ENCODE measurements around the gene LTBP4.
"Not testable (repeated sequence)": the region's sequence is repeated elsewhere in the genome, so short reads cannot be mapped to it uniquely, and the experiment has no call there.

The LTBP4 gene

DNA sequence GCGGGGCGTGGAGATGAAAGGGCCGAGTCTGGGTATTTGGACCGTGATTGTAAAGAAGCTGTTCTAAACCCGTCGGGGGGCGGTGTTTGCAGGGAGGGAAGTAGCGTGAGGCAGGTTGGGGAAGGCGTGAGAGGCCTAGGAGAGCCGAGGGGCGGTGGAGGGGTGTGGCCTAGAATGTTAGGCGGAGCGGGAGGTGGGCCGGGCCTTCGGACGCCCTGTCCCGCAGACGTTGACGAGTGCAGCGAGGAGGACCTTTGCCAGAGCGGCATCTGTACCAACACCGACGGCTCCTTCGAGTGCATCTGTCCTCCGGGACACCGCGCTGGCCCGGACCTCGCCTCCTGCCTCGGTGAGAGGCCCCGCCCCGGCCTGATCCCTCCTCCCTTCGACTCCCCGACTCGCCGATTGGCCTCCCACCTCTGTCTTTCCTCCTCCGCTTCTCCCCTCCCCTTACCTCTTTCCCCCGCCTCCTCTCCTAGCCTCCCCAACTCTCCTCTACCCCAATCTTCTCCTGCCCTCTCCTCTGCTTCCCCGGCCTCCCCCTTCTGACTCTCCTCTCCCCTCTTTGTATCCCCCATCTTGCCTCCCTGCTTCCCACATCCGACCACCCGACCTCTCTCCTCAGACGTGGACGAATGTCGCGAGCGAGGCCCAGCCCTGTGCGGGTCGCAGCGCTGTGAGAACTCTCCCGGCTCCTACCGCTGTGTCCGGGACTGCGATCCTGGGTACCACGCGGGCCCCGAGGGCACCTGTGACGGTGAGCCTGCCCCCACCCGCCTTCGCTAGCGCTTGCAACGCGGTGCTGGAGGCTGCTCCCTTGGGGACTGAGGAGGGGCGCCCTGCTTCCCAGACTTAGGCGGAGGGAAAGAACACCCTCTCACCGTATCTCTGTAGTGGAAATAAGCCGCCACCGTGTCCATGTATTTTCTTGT, 12.8 kb downstream of the LTBP4 start:
- peak; percentile 55 for DNase-seq

DNA sequence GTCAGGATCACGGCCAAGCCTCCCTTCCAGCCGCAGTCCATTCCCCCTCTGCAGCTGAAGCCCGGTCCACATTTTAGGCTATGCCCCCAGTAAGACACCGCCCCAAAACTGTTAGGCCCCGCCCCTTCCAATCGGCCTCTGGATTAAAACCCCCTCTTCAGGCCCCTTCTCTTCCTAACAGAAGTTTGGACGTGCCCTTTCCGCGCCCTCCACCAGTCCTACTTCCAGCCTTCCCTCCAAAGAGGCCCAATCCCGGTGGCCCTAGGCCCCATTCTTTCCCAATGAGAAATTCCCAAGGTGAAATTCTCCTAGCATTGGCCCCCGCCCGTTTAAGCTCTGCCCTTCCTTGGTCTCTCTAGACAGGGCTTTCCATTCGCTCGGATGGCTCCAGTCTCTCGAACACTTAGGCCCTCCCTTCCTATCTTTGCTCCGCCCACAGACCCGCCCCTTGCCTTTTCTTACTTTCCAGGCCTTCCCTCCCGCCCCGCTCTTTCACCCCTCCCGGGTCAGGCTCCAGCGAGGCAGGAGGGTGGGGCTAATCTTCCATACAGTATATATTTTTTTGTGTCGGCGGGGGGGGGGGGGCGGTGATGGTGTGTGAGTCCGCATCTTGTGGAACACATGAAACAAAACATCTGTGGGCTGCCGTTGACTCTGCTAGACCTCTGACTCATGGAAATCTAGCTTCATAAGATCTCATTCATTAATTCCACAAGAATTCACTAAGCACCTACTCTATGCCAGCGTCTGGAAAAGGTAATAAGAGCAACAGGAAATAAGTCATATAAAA, 13.6 kb downstream of the LTBP4 start:
- peak; percentile 66 for DNase-seq

DNA sequence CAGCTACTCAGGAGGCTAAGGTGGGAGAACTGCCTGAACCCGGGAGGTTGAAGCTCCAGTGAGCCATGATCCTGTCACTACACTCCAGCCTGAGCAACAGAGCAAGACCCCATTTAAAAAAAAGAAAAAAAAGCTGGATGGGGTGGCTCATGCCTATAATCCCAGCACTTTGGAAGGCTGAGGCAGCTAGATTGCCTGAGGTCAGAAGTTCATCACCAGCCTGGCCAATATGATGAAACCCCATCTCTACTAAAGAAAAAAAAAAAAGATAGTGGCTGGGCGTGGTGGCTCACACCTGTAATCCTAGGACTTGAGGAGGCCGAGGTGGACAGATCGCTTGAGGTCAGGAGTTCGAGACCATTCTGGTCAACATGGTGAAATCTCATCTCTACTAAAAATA, 15.0 kb downstream of the LTBP4 start:
- DNase-seq = no peak

DNA sequence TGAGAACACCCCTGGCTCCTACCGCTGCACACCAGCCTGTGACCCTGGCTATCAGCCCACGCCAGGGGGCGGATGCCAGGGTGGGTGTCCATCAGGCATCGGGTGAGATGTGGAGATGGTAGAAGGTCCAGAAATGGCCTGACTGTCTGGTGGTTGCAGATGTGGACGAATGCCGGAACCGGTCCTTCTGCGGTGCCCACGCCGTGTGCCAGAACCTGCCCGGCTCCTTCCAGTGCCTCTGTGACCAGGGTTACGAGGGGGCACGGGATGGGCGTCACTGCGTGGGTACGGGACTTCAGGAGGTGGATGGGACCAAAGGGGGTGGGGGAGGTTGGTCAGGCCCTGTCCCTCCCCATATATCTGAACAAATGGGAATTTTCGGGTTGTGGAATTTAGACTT, 15.8 kb downstream of the LTBP4 start:
- DNase-seq = no peak

DNA sequence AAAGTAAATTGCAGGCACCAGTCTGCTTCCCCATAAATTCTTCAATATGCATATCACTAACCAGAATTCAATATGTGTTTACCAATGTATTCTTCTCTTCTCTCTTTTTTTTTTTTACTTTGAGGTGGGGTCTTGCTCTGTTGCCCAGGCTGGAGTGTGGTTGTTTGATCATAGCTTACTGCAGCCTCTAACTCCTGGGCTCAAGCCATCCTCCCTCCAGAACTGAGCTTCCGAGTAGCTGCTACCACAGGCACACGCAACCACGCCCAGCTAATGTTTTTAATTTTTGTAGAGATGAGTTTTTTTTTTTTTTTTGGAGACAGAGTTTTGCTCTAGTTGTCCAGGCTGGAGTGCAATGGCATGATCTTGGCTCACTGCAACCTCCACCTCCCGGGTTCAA, 16.8 kb downstream of the LTBP4 start:
- DNase-seq = no peak

DNA sequence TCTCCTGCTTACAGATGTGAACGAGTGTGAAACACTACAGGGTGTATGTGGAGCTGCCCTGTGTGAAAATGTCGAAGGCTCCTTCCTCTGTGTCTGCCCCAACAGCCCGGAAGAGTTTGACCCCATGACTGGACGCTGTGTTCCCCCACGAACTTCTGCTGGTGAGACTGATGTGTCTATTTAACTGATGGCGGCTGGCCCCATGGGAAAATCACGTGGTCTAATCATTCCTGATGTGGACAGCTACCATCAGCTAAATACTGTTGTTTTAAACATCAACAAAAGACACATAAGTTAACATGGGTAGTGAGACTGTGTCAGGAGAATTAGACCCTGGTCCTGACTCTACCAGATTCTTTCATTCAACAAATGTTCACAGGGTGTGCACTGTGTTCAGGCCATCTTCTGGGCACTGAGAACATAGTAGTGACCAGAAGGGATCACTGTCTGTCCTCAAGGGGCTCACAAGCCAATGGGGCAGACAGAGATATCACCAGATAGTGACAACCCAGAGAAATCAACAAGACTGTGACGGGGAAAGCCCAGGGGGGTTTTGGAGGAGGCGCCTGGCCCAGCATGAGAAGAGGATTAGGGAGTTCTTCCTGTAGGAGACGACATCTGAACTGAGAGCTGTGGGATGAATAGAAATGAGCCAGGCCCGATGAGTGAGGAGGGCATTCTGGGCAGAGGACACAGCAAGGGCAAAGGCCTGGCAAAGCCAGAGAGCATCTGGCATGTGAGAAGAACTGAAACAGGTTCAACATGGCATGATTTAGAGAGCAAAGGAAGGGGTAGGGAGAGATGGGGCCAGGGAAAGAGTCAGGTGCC, 18.4 kb downstream of the LTBP4 start:
- DNase-seq = no peak

DNA sequence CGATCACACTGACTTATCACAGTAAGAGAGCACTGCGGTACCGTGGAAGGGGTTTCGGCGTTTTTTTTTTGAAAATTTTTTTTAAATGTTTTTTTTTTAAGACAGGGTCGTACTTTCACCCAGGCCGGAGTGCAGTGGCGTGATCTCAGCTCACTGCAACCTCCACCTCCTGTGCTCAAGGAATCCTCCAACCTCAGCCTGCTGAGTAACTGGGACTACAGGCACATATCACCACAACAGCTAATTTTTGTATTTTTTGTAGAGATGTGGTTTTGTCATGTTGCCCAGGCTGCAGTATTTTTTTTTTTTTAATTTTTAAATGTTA, 19.0 kb downstream of the LTBP4 start:
- no peak for DNase-seq

DNA sequence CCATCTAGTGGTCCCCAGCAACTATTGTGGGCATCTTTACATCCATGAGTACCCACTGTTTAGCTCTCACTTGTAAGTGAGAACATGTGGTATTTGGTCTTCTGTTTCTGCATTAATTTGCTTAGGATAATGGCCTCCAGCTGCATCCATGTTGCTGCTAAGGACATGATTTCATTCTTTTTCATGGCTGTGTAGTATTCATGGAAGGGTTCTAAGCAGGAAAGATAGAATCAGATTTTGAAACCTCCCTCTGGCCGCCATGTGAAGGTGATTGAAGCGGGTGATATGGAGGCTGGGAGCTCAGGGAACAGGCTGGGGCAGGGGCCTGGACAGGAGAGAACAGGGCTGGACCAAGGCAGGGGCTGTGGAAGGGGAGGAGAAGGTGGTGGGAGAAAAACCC, 20.1 kb downstream of the LTBP4 start:
- DNase-seq = no peak

DNA sequence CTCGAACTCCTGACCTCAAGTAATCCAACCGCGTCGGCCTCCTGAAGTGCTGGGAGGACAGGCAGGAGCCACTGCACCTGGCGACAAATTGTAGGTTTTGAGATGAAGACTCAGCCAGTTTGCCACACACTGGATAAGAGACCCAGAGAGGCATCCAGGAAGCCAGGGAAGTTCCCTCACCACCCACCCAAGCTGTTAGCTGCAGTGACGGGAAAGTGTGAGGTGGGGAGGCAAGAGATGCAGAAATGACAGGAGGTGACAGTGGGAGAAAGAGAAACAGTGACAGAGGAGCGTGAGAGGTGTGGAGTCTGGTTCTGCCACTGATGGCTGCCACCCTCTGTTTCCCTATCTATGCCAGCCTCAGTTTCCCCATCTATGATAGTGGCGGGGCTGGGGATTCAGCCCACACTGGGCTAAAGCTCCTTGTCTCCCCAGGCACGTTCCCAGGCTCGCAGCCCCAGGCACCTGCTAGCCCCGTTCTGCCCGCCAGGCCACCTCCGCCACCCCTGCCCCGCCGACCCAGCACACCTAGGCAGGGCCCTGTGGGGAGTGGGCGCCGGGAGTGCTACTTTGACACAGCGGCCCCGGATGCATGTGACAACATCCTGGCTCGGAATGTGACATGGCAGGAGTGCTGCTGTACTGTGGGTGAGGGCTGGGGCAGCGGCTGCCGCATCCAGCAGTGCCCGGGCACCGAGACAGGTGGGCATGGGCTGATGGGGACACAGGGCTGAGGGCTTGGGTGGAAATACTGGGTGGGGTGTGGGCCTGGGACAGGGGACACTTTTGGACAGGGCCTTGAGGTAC, 21.0 kb downstream of the LTBP4 start:
- DNase-seq = no peak

DNA sequence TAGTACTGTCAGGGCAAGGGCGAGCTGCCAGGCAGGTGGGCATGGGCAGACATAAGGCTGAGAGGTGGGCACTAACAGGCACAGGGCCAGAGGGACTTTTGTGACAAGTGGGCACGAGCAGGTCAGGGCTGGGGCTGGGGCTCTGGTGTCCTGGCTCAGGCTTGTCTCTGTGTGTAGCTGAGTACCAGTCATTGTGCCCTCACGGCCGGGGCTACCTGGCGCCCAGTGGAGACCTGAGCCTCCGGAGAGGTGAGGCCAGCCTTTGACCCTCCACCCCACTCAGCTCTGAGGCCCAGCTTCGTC, 21.6 kb downstream of the LTBP4 start:
- no peak for DNase-seq

DNA sequence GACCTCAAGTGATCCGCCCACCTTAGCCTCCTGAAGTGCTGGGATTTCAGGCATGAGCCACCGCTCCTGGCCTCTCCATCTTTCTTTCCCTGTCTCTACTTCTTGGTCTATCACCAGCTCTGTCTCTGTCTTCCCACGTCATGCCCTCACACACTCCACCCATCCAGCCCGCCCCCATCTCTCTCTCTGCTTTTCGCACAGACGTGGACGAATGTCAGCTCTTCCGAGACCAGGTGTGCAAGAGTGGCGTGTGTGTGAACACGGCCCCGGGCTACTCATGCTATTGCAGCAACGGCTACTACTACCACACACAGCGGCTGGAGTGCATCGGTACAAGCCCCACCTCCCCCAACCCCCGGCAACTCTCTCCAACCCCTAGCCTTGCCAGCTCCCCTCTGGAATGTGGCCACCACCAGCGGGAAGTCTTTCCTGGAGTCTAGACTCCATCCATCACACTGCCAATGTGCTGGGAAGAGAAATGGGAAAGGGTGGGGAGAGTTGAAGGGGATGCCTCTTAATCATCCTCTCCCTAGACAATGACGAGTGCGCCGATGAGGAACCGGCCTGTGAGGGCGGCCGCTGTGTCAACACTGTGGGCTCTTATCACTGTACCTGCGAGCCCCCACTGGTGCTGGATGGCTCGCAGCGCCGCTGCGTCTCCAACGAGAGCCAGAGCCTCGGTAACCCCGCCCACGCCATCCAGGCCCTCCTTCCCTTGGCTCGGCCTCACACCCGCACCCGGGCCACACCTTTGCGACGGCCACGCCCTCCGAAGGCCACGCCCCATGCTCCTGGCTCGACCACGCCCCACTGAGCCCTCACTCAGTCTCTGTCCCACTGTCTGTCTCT, 22.5 kb downstream of the LTBP4 start:
- no peak for DNase-seq

DNA sequence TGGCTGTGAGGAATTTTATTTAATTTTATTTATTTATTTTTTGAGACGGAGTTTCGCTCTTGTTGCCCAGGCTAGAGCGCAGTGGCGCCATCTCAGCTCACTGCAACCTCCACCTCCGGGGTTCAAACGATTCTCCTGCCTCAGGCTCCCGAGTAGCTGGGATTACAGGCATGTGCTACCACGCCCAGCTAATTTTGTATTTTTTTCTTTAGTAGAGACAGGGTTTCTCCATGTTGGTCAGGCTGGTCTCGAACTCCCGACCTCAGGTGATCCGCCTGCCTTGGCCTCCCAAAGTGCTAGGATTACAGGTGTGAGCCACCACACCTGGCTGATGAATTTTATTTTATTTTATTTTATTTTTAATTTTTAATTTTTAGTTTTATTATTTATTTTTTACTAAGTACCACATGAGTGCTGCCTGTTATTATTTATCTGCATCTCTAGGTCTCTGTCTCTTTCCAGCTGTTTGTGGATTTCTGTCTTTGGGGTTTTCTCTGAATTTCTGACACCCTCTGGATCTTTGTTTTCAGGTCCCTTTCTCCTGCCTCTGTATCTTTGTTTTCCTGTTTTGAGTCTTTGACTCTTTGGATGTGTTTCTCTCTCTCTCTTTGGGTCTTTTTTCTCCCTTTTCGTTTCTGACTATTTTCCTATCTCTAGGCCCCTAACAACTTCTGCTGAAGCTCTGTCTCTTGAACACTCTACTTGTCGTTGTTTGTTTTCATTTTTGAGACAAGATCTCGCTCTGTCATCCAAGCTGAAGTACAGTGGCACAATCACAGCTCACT, 23.4 kb downstream of the LTBP4 start:
- DNase-seq = not testable (repeated sequence)

DNA sequence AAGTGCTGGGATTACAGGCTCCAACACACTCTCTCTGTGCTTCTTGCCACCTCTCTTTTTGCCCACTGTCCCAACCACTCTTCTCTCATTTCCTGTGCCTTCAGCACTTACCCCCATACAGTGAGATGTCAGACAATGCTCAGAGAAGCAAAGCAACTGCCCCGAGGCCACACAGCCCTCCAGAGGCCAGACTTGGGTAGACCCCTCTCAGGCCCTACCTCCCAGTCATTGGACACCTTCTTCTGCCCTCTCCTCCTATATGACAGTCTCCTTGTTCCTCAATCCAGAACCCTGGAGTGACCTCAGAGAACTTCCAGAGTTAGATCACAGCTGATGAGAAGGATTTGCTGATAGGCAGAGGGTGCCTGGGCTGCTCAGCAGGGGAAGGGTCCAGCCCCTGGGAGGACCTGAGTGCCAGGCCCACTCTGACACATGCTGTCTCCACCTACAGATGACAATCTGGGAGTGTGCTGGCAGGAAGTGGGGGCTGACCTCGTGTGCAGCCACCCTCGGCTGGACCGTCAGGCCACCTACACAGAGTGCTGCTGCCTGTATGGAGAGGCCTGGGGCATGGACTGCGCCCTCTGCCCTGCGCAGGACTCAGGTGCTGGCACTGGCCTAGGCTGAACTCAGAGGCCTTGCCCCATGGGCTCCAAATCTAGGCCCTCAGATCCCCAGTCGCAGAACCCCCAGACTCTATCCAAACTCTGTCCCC, 24.4 kb downstream of the LTBP4 start:
- peak; percentile 43 for DNase-seq

DNA sequence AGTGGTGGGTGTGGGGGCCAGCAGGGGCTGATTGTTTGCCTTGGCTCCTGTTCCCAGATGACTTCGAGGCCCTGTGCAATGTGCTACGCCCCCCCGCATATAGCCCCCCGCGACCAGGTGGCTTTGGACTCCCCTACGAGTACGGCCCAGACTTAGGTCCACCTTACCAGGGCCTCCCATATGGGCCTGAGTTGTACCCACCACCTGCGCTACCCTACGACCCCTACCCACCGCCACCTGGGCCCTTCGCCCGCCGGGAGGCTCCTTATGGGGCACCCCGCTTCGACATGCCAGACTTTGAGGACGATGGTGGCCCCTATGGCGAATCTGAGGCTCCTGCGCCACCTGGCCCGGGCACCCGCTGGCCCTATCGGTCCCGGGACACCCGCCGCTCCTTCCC, 25.7 kb downstream of the LTBP4 start:
- DNase-seq = no peak

DNA sequence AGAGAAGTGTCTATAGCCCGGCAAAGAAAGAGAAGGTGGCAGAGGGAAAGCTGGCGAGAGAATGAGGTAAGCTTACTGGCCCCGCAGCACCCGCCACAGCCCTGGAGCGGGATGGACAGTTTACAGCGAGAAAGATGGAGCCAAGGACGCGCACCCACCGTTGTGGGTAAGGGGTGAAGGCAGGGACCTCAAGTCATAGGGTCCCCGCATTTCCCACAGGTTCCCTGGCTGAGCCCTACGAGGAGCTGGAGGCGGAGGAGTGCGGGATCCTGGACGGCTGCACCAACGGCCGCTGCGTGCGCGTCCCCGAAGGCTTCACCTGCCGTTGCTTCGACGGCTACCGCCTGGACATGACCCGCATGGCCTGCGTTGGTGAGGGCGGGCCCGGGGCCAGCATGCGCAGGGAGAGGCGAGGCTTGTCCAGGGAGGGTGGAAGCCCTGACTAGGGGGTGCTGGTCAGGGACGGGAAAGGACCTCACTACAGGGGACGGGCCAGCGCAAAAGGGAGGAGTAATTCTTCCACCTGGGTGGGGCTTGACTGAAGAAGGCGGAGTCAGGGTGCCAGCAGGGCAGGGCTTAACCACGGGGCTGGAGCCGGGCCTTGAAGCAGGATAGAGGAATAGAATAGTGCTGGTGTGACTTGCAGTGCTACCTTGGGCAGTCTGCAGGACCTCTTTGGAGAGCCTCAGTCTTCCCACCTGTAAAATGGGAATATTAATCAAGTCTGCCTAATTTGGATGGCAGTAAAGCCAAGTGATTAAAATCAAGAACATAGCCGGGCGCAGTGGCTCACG, 26.5 kb downstream of the LTBP4 start:
- DNase-seq = no peak

DNA sequence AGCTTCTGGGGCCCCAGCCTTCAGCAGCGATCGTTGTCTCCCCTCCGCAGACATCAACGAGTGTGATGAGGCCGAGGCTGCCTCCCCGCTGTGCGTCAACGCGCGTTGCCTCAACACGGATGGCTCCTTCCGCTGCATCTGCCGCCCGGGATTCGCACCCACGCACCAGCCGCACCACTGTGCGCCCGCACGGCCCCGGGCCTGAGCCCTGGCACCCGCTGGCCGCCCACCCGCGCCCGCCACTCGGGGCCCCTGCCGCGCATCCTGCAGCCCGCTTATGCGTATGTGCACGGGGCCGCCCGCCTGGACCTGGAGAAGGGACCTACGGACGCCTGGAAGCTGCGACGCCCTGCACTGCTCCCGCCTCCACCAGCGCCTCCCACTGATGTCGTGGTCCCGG, 28.2 kb downstream of the LTBP4 start:
- DNase-seq = no peak

DNA sequence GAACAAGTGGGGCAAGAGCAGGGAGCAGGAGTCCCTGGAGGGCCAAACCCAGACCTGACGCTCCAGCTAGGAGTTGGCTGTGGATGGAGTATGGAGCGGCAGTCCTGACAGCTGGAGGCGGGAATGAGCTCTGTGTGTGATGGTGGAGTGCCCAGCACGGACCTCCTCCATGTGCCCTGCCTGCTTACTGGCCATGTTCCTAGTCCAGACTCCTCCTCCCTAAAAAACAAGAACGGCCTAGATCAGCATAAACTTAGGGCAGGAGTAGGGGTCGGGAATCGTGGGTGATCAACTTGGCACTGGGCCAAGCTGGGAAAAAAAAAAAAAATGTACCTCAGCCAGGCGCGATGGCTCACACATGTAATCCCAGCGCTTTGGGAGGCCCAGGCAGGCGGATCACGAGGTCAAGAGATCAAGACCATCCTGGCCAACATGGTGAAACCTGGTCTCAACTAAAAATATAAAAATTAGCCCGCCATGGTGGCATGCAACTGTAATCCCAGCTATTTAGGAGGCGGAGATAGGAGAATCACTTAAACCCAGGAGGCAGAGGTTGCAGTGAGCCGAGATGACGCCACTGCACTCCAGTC, 29.5 kb downstream of the LTBP4 start:
- DNase-seq = no peak

DNA sequence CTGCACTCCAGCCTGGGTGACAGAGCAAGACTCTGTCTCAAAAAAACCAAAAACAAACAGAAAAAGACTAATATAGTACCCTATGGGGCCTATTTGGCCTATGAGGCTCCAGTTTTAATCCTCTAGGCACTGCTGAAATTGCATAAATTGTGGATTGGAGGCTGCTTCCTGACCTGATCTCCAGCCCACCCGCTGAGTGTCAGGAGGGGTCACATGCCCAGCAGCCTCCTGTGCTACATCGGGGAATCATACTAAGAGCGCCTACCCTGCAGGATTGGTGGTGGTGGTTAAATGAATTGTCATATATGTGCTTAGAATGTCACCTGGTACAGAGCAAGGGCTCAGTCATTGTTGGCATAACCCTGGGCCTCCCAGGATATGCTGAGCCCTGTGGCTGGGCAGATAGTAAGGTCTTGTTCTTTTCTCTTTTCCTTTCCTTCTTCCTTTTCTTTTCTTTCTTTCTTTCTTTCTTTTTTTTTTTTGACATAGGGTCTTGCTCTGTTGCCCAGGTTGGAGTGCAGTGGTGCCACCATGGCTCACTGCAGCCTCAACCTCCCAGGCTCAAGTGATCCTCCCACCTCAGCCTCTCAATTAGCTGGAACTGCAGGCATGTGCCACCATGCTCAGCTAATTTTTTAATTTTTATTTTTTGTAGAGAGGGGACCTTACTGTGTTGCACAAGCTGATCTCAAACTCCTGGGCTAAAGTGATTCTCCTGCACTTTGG, 31.3 kb downstream of the LTBP4 start:
- DNase-seq = no peak
